ENCODE results near the gene PLLP.
"Not testable (repeated sequence)": the region's sequence is repeated elsewhere in the genome, so short reads cannot be mapped to it uniquely, and the experiment has no call there.

The PLLP gene

GRCh38 chr16:57301126-57301817 is 16.8 kb upstream of the PLLP start:
- no peak for DNase-seq

GRCh38 chr16:57300387-57301125 is 16.1 kb upstream of the PLLP start:
- DNase-seq: peak; percentile 73

GRCh38 chr16:57299719-57300386 is 15.4 kb upstream of the PLLP start:
- peak; percentile 30 for DNase-seq

GRCh38 chr16:57299009-57299718 is 14.7 kb upstream of the PLLP start:
- no peak for DNase-seq

- no peak for DNase-seq
These were observed 13.4 kb upstream of the PLLP start for GRCh38 chr16:57297856-57298255.

GRCh38 chr16:57289391-57290257 is 5.2 kb upstream of the PLLP start:
- DNase-seq: no peak

- DNase-seq: no peak
These were observed 907 bp upstream of the PLLP start for GRCh38 chr16:57285379-57285778.

- DNase-seq: no peak
These were observed 486 bp upstream of the PLLP start for GRCh38 chr16:57284952-57285363.

- no peak for DNase-seq
These were observed 588 bp downstream of the PLLP start for GRCh38 chr16:57283959-57284208.

- no peak for DNase-seq
These were observed 1.1 kb downstream of the PLLP start for GRCh38 chr16:57283214-57283958.

- DNase-seq: no peak
These were observed 1.8 kb downstream of the PLLP start for GRCh38 chr16:57282510-57283213.

- DNase-seq: no peak
These were observed 2.7 kb downstream of the PLLP start for GRCh38 chr16:57281791-57282190.

- no peak for DNase-seq
These were observed 4.5 kb downstream of the PLLP start for GRCh38 chr16:57279780-57280638.

- no peak for DNase-seq
These were observed 6.0 kb downstream of the PLLP start for GRCh38 chr16:57278494-57278893.

GRCh38 chr16:57277586-57277985 is 6.9 kb downstream of the PLLP start:
- DNase-seq: no peak

- DNase-seq: no peak
These were observed 7.9 kb downstream of the PLLP start for GRCh38 chr16:57276596-57276995.

GRCh38 chr16:57275946-57276345 is 8.5 kb downstream of the PLLP start:
- DNase-seq: not testable (repeated sequence)

- DNase-seq: no peak
These were observed 10.6 kb downstream of the PLLP start for GRCh38 chr16:57273826-57274225.

GRCh38 chr16:57273359-57273758 is 11.1 kb downstream of the PLLP start:
- no peak for DNase-seq

- DNase-seq: no peak
These were observed 12.5 kb downstream of the PLLP start for GRCh38 chr16:57271867-57272495.

Data from activated gamma-delta T cell (primary cell).